Esophagus squamous epithelium (tissue), 5 donors: ENCODE measurements around the gene ABHD17A. TPM values are rescaled to one million over a fixed set of nuclear protein-coding genes. Genes with fewer than 3 reads are reported as not detected.

Experiments used
- DNase-seq: peaks from one replicate; lab custom pipeline; 2025; lab: John Stamatoyannopoulos, UW
- H3K27ac ChIP-seq, 4 donors: fragments of 200-600 bp; sonication (generic); one replicate each; pipeline ENCODE4 v1.5.1; 2016 to 2019; ENCODE audit warnings: mild to moderate bottlenecking in 1 of 4
- H3K27me3 ChIP-seq, 4 donors: fragments of 200-600 bp; sonication (generic); 1 replicate in 3 of 4; 2 replicates in 1 of 4; pipeline versions ENCODE4 v1.5.1 to v1.6.0; 2017 to 2021; ENCODE audit warnings: antibody characterized with exemption in 1 of 4
- H3K36me3 ChIP-seq, 3 donors: fragments of 200-600 bp; sonication (generic); one replicate each; pipeline ENCODE4 v1.5.1; 2016 to 2019
- H3K4me1 ChIP-seq, 3 donors: fragments of 200-600 bp; sonication (generic); one replicate each; pipeline ENCODE4 v1.5.1; 2017 to 2019
- H3K4me3 ChIP-seq, 4 donors: fragments of 200-600 bp; sonication (generic); 1 replicate in 3 of 4; 2 replicates in 1 of 4; pipeline ENCODE4 v1.5.1; 2016 to 2019; ENCODE audit warnings: mild to moderate bottlenecking in 2 of 4, moderate library complexity in 1 of 4
- H3K9me3 ChIP-seq, 3 donors: fragments of 200-600 bp; sonication (generic); one replicate each; pipeline ENCODE4 v1.5.1; 2016 to 2019
- POLR2A ChIP-seq, 4 donors: fragments of 450-650 bp; IDR thresholded peaks; one replicate each; pipeline ENCODE4 v1.6.1; 2017; ENCODE audit warnings: antibody characterized with exemption in 4 of 4, mild to moderate bottlenecking in 4 of 4, moderate library complexity in 3 of 4
- WGBS, 2 donors: methylation state at CpG; one replicate each; pipeline ENCODE4 v1.1.5; 2018; 5-methylcytosine and 5-hydroxymethylcytosine counted together
- intact Hi-C: fragments of 100-400 bp; cut with DNase I; formaldehyde crosslinking; loops from one replicate; pipeline ENCODE4 v1.15.0; 2022
- total RNA-seq, 4 donors: library from RNA; depleted of rRNA; stranded (reverse); fragments of >200 nt; gene quantifications; one replicate each; pipeline ENCODE4 v1.1.0, GENCODE V29; 2016
- TF ChIP-seq, protein P1 (sequence below), 6 experiments: fragments of 450-650 bp in 4 of 6; fragments of 200-600 bp in 2 of 6; sonication (generic) in 2 of 6; IDR thresholded peaks; one replicate each; pipeline ENCODE4 v1.5.1; 2016 to 2019; ENCODE audit warnings: antibody characterized with exemption in 6 of 6, mild to moderate bottlenecking in 4 of 6, moderate library complexity in 4 of 6
- donor health status: DM: yes; HTN: yes; CAD: no.

The ABHD17A gene
- total RNA-seq, 4 donors from 2014 or later = 78.4 to 91.7 (median 82.9) TPM

- no peak for DNase-seq
- peaks cover 48 to 64% (median 52%) of the 10 kb centered on the region in 3 donors for H3K4me1 ChIP-seq
- peak overlapping the region; percentile 95 to 97 (median 96) for H3K27ac ChIP-seq
- no peak for TF ChIP-seq POLR2A (IDR thresholded peaks at IDR 0.05)
- TF ChIP-seq, protein P1, sequence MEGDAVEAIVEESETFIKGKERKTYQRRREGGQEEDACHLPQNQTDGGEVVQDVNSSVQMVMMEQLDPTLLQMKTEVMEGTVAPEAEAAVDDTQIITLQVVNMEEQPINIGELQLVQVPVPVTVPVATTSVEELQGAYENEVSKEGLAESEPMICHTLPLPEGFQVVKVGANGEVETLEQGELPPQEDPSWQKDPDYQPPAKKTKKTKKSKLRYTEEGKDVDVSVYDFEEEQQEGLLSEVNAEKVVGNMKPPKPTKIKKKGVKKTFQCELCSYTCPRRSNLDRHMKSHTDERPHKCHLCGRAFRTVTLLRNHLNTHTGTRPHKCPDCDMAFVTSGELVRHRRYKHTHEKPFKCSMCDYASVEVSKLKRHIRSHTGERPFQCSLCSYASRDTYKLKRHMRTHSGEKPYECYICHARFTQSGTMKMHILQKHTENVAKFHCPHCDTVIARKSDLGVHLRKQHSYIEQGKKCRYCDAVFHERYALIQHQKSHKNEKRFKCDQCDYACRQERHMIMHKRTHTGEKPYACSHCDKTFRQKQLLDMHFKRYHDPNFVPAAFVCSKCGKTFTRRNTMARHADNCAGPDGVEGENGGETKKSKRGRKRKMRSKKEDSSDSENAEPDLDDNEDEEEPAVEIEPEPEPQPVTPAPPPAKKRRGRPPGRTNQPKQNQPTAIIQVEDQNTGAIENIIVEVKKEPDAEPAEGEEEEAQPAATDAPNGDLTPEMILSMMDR (IDR thresholded peaks at IDR 0.05) = no peak
- H3K4me3 ChIP-seq = peak overlapping the region; percentile 73 to 87 (median 82)
- H3K9me3 ChIP-seq = no peaks in the 10 kb centered on the region
- intact Hi-C loops = no loop called here
- no peaks in the 10 kb centered on the region for H3K27me3 ChIP-seq
- 0% methylated on average over 5 to 6 of the region's 109 CpGs for WGBS, 2 donors
- H3K36me3 ChIP-seq = peaks cover 0 to 5% (median 0%) of the 10 kb centered on the region in 3 donors
Measured at GRCh38 chr19:1862424-1863327, 22.6 kb downstream of the ABHD17A start.

DNA sequence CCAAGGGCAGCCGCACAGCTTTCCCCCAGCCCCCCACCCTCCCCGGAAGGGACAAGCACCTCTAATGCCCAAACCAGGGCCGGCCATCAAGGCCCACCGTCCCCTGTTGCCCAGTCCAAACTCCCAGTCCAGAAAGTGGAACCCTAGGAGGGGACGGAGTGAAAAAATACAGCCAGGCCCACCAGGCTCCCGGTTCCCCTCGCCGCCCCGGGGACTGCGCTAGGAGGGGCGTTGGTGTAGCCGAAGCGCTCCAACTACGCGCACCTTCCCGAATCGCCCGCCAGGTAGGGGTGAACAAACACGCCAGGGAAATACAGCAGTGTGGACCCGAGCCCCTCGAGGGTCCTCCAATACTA, 23.2 kb downstream of the ABHD17A start:
- Histone ChIP-seq H3K4me1 (peaks cover 54 to 70% (median 55%) of the 10 kb centered on the region in 3 donors), H3K4me3 (peak overlapping the region; percentile 73 to 87 (median 82)), H3K9me3 (no peaks in the 10 kb centered on the region), H3K27me3 (no peaks in the 10 kb centered on the region), H3K36me3 (peaks cover 0 to 3% (median 0%) of the 10 kb centered on the region in 3 donors), H3K27ac (peak overlapping the region; percentile 77 to 97 (median 96))
- no peak for DNase-seq
- no peak for TF ChIP-seq POLR2A (IDR thresholded peaks at IDR 0.05)
- TF ChIP-seq, protein P1 (IDR thresholded peaks at IDR 0.05) = peak in 2 of 6 experiments; percentile 6 to 31
- intact Hi-C loops = no loop called here
- 0% methylated on average over 1 to 3 of the region's 21 CpGs for WGBS, 2 donors

DNA sequence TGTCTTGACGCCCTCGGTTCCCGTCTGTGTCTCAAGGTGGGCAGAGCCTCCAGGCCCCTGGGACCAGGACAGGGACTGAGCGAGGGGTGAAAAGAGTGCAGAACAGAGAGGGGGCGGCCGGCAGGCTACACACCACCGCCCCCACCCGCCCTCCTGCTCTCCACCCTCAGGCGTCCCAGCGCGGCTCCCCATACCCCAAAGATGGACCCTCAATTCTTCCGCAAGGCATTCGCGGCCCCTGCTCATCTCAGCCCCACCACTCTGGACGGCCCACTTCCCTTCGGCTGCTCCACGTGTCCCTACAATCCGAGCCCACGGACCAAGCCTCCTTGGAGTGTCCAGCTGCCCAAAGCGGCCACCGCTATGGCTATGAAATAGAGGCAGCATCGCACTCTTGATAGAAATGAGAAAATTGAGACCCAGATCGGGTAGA, 23.7 kb downstream of the ABHD17A start:
- Histone ChIP-seq H3K27ac (peak overlapping the region; percentile 77 to 97 (median 96)), H3K36me3 (no peaks in the 10 kb centered on the region), H3K4me1 (peaks cover 56 to 75% (median 58%) of the 10 kb centered on the region in 3 donors), H3K4me3 (peak overlapping the region; percentile 73 to 87 (median 82)), H3K9me3 (no peaks in the 10 kb centered on the region), H3K27me3 (no peaks in the 10 kb centered on the region)
- DNase-seq = no peak
- TF ChIP-seq POLR2A (IDR thresholded peaks at IDR 0.05) = no peak
- TF ChIP-seq, protein P1 (IDR thresholded peaks at IDR 0.05) = no peak
- intact Hi-C loops = no loop called here
- 0 to 17% methylated on average over 1 to 12 of the region's 23 CpGs for WGBS, 2 donors

DNA sequence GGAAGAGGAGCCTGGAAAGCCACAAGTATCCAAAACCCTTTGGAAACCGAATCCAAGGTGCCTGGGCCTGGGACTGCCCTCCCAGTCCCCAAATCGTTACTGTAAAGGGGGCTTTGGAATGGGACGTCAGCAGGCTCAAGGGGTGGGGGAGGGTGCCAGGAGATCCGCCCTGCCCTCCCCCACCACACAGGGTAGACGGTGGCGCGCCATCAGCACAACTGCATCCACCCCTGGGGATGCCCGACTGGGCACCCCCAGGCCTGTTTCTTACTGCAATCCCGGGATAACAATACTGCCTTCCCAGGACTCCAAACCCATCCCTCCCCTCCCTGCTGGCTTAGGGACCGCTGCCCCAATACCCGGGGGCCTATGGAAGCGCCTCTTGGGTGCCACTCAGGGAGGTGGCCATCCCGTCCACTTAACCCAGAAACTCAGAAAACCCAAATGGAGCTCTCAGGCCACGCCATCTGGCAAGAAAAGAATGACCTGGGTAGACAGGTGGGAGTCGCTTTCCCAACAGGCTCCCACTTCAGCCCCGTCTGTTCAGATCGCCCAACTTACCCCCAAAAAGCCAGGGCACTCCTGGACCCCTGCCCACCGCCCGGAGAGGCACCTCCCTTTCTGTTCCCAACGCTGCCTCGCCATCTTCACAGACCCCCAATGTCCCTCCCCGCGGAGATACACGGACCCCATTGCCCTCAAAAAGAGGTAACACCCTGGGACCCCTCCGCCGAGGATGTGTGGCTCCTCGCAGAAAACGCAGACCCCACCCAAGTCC, 24.3 kb downstream of the ABHD17A start:
- TF ChIP-seq, protein P1 (IDR thresholded peaks at IDR 0.05) = no peak
- no peak for TF ChIP-seq POLR2A (IDR thresholded peaks at IDR 0.05)
- Histone ChIP-seq H3K9me3 (no peaks in the 10 kb centered on the region), H3K36me3 (no peaks in the 10 kb centered on the region), H3K4me1 (peaks cover 62 to 81% (median 64%) of the 10 kb centered on the region in 3 donors), H3K27ac (peak overlapping the region; percentile 77 to 97 (median 96)), H3K27me3 (no peaks in the 10 kb centered on the region), H3K4me3 (peak overlapping the region in 3 of 4 donors; percentile 73 to 87 (median 77))
- intact Hi-C loops = no loop called here
- 10 to 51% methylated on average over 4 to 5 of the region's 28 CpGs for WGBS, 2 donors
- no peak for DNase-seq
